ENCODE data around the gene ZFP28.

The ZFP28 gene

GRCh38 chr19:56567274-56568120, 28.7 kb downstream of the ZFP28 start, which contains the start of gene ZNF470 (continued):
- TF ChIP-seq PBX3 (CRISPR knock-in tag; IDR thresholded peaks at IDR 0.05) (peak; percentile 88), ZNF623 (tag by site-specific recombination; IDR thresholded peaks at IDR 0.05) (no peak), ZBTB6 (tag by site-specific recombination; IDR thresholded peaks at IDR 0.05) (peak; percentile 74), ELK4 (IDR thresholded peaks at IDR 0.05; ENCODE audit: borderline replicate concordance, low read depth, low read length) (peak; percentile 46; the same call in 1 of the 2 replicates), ZBTB8A (tag by site-specific recombination; IDR thresholded peaks at IDR 0.05) (peak; percentile 65), ZNF747 (tag by site-specific recombination; IDR thresholded peaks at IDR 0.05) (no peak), GLI4 (tag by site-specific recombination; IDR thresholded peaks at IDR 0.05) (0 out of 2 replicates have a peak, but pooled peaks have one; percentile 52), SALL2 (tag by site-specific recombination; IDR thresholded peaks at IDR 0.05; ENCODE audit: borderline replicate concordance) (no peak), PRDM4 (tag by site-specific recombination; IDR thresholded peaks at IDR 0.05) (no peak), OVOL3 (tag by site-specific recombination; IDR thresholded peaks at IDR 0.05) (no peak), ZNF18 (tag by site-specific recombination; IDR thresholded peaks at IDR 0.05) (no peak), ZNF639 (tag by site-specific recombination; IDR thresholded peaks at IDR 0.05) (no peak), ZNF660 (tag by site-specific recombination; IDR thresholded peaks at IDR 0.05) (no peak), ZNF366 (tag by site-specific recombination; conservative IDR thresholded peaks at IDR 0.05) (no peak), ZBTB10 (tag by site-specific recombination; IDR thresholded peaks at IDR 0.05) (no peak), ZNF830 (tag by site-specific recombination; IDR thresholded peaks at IDR 0.05; ENCODE audit: low read depth) (no peak), ZNF148 (tag by site-specific recombination; IDR thresholded peaks at IDR 0.05; ENCODE audit: borderline replicate concordance) (no peak), ZBTB1 (tag by site-specific recombination; IDR thresholded peaks at IDR 0.05) (no peak), ZNF76 (tag by site-specific recombination; IDR thresholded peaks at IDR 0.05; ENCODE audit: borderline replicate concordance, low read depth) (peak; percentile 94), ZNF362 (tag by site-specific recombination; IDR thresholded peaks at IDR 0.05) (no peak)

All from HEK293 (cell line).